Glomerular visceral epithelial cell (primary cell): ENCODE data around the gene CD81.

ENCODE experiments used
- DNase-seq: peaks from one replicate; pipeline ENCODE4 v3.0.0-alpha.2; 2016; ENCODE audit errors: extremely low spot score

CD81 gene

GRCh38 chr11:2390091-2390724 is 13.1 kb downstream of the CD81 start:
- DNase-seq = no peak

- peak; percentile 77 for DNase-seq
These were observed 13.6 kb downstream of the CD81 start for GRCh38 chr11:2390725-2391151.

DNA sequence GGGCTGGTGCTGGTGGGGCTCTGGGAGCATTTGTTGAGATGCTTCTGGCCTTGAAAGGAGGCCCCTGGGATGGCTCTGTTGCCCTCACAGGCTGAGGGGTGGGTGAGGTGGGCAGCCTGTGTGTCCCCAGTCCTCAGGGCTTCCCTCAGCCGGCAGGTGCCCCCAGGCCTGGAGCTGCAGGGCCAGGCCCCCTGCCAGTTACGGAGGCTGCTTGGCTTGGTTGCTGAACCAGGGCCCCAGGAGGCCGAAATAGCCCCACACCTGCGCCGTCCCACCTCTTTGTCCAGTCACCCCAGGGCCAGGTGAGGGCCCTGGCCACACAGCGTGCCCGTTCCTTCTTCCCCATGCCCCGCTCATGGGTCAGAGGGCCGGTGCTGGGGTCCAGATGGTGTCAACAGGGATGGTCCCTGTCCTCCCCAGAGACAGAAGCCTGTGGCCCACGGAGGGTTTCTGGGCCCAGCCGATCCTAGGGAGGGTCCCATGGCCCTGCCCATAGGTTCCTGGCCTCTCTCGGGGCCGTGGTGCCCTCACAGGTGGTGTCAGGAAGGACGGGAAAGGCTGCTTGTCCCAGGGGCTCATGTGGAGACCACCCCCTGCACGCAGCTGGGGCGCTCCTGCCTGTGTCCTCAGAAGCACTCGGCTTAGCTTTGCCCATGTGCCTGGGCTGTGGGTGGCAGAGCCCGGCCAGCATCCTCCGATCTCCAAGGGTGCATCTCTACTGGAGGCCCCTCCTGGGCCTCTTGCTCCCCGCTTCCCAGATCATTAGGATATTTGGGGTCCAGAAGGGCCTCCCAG is 14.3 kb downstream of the CD81 start:
- no peak for DNase-seq

DNA sequence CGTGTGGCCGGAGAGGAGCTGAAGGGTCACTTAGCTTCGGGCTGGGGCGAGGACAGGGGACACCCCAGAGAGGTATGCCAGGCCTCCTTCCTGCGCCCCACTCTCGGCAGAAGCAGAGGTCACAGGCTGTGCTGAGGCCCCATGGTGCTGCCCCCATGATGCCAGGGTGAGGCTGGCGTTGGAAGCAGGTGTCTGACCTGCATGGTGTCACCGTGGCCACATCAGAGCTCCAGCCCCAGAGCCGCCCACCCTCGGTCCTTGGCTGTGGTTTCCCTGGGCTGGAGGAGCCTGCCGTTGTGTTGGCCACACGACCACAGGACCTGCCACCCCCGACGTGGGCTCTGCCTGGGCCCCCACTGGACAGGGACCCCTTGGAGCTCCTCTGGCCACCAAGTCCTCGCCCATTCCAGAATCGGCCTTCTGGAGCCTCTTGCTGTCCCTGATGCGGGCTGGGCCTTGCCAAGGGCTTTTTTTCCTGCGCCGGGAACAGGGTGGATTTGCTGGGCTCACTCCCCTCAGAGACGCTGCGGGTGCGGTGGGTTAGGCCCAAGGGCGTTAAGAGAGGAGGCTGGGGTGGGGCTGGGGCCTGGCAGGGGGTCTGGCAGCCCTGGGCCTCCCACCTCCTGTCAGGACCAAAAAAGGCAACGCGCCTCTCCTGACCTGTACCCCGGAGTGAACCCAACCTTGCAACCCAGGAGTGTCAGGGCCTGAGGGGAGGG is 15.3 kb downstream of the CD81 start:
- no peak for DNase-seq

- no peak for DNase-seq
These were observed 16.2 kb downstream of the CD81 start for GRCh38 chr11:2393111-2393868.

DNA sequence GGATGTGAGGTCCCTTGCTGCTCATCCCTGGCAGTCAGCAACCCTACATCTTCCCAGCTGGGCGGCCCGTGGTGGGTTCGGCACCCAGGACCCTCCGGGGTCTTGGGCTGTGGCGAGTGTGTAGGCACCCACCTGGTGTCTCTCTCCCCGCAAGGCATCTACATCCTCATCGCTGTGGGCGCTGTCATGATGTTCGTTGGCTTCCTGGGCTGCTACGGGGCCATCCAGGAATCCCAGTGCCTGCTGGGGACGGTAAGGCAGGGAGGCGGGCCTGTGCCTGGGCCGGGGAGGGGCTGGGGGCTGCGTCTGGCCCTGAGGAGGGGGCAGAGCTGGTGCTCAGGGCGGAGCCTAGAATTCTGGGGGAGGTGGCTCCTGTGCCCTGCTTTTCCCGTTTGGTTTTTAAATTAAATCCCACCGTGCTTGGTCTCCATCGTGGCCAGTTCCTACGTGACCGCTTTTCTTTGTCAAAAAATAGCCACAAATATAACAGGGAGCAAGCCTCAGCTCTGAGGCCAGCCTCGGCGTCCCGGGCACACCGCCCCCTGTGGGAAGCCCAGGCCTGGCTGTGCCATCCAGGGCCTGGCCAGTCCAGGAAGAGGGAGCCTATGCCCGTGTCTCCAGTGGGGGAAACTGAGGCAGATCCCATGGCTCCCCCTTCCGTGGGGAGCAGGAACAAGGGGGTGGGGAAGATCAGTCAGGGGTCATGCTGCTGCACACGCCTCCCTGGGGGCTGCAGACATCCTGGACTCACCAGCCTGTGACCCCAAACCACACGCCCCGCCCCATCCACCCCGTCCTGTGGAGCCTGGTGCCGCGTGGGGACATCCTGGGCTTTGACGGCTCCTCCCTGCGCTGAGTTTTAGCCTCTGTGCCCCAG is 17.1 kb downstream of the CD81 start:
- no peak for DNase-seq

DNA sequence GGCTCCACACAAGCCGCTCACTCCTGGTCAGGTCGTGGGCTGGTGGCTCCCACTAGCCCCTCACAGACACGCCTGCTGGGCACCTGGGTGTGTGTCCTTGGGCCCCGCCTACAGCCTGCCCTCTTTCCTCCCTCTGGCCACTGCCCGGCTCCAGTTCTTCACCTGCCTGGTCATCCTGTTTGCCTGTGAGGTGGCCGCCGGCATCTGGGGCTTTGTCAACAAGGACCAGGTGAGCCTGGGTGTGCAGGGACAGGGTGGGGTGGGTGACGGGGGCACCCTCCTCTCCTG is 17.7 kb downstream of the CD81 start:
- no peak for DNase-seq

DNA sequence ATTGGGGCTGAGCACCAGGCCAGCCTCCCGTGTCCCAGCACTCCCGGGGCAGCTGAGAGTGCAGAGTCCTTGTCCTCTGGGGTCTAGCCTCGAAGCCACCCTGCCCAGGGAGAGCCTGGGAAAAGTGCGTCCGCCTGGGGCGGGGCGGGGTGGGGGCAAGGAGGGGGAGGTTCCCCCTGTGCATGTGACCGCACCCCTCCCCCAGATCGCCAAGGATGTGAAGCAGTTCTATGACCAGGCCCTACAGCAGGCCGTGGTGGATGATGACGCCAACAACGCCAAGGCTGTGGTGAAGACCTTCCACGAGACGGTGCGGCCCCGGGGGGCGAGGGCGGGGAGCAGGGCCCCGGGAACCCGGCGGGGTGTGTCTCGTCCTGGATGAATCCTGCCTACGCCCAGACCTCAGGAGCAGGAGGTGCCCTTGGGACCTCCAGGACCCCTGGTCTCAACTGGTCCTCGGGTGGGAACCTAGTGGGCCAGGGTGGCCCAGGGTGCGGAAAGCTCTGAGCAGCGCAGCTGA is 18.2 kb downstream of the CD81 start:
- no peak for DNase-seq

- DNase-seq = no peak
These were observed 18.7 kb downstream of the CD81 start for GRCh38 chr11:2395856-2396255.

DNA sequence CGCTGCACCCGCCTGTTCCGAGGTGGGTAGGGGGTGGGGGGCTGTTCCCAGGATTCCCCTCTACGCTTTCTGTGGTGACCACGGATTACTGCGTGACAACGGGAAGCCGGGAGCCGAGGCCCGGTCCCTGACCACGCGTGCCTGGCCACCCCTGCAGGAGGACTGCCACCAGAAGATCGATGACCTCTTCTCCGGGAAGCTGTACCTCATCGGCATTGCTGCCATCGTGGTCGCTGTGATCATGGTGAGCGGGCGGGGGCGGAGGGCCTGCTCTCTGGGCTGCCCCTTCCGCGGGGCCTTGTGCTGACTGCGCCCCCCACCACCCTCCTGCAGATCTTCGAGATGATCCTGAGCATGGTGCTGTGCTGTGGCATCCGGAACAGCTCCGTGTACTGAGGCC is 19.4 kb downstream of the CD81 start:
- DNase-seq = no peak

DNA sequence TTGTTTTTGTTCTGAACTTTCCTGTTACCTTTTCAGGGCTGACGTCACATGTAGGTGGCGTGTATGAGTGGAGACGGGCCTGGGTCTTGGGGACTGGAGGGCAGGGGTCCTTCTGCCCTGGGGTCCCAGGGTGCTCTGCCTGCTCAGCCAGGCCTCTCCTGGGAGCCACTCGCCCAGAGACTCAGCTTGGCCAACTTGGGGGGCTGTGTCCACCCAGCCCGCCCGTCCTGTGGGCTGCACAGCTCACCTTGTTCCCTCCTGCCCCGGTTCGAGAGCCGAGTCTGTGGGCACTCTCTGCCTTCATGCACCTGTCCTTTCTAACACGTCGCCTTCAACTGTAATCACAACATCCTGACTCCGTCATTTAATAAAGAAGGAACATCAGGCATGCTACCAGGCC is 19.9 kb downstream of the CD81 start:
- DNase-seq = no peak

DNA sequence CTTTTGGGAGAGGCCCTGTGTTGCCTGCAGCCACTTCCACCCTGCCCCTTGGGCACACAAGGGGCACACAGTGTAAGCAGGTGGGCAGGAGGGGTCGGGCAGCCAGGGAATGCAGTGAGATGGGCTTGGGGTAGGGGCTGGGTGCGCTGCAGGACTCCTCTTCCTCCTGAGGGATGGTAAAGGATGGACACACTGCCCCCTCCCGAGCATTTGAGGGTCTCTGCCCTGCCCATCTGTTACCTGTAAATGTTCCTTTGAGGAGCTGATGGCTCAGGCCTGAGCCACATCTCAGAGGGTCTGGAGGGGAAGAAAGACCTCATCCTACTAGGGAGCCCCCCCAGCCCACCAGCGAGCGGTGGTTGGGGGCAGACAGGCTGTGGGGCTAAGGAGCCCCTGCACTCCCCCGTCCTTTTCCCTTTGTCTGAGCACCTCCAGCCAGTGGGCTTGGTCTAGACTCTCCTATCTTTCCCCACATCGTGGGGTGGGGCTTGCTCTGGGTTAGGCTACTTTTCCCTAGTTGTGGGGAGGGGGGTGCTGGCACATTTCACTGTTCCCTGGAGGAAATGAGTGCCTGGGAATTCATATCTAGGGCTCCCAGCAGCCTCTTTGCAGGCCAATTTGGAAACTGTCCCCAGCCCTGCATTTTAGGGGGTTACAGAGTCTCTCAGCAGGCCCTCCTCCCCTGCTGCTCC is 21.7 kb downstream of the CD81 start:
- no peak for DNase-seq

DNA sequence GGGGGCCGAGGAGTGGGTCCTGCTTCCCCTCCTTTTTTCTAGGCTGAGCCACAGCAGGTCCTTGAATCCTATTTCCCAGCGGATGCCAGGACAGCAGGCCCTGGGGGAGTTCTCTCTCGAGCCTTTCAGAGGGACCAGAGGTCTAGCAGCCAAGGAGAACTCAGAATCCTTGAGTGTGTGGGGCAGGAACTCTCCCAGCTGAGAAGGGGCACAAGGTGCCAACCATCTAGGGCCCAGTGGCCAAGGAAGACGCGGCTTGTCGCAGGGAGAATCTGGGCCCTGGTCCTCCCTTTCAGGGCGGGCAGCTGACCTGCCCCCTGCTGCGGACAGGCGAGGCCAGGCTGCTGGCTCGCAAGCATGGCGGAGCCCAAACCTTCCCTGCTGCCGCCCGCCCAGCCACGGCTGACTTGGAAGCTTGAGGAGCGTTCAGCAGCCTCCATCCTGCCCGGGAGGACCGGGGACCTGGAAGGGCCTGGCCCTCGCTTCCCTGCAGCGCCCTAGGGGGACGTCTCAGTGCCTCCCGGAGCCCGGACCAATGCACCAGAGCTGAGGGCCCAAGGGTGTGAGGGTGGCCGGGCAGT is 22.5 kb downstream of the CD81 start:
- DNase-seq = no peak

GRCh38 chr11:2400069-2400761 is 23.1 kb downstream of the CD81 start, which contains the start of gene TSSC4:
Gene TSSC4, plus strand, starts transcription at chr11:2400750. Its CDS starts 1,884 bp downstream, at chr11:2402634.
- DNase-seq = peak; percentile 100

GRCh38 chr11:2400762-2401435 is 23.8 kb downstream of the CD81 start:
- no peak for DNase-seq

GRCh38 chr11:2401436-2401984 is 24.4 kb downstream of the CD81 start:
- DNase-seq = no peak

DNA sequence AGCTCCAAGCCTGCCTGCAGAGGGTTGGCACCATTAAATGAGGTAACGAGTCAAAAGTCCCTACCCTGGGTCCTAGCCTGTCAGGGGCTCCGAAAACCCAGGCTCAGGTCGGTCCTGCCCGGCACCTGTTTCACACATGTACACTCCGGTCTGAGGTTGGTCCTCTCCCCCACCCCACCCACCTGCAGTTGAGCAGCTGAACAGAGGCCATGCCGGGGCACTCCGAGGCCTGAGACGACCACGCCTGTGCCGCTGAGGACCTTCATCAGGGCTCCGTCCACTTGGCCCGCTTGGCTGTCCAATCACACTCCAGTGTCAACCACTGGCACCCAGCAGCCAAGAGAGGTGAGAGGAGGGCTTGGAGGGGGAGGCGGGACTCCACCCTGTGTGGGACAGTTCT is 25.0 kb downstream of the CD81 start:
- DNase-seq = no peak

GRCh38 chr11:2402890-2403645 is 26.0 kb downstream of the CD81 start:
- DNase-seq = no peak
